Osteoblast (primary cell): ENCODE results near the gene HDAC9. TPM values are rescaled to one million over a fixed set of nuclear protein-coding genes. Genes with fewer than 3 reads are reported as not detected.
A peak's percentile ranks its signal among the peaks of the same experiment; 100 is the strongest.

Source experiments
- DNase-seq: peaks from one replicate; pipeline ENCODE4 v3.0.0; 2011; ENCODE audit warnings: low spot score, mixed read lengths; ENCODE audit not compliant: insufficient read length; ENCODE audit errors: missing footprints
- H2AFZ ChIP-seq: 2 replicates; pipeline ENCODE4 v1.6.0; 2011; ENCODE audit warnings: mild to moderate bottlenecking, low read length
- H3K27ac ChIP-seq: 2 replicates; pipeline ENCODE4 v1.5.1; 2011; ENCODE audit warnings: mild to moderate bottlenecking, low read depth, low read length, moderate library complexity
- H3K27me3 ChIP-seq: 2 replicates; pipeline ENCODE4 v1.6.0; 2012; ENCODE audit warnings: mild to moderate bottlenecking, control low read depth, inconsistent platforms, low read length, moderate library complexity; ENCODE audit not compliant: insufficient read depth
- H3K36me3 ChIP-seq: 2 replicates; pipeline ENCODE4 v1.5.1; 2011; ENCODE audit warnings: mild to moderate bottlenecking, low read length, control low read depth, moderate library complexity; ENCODE audit not compliant: insufficient read depth
- H3K4me1 ChIP-seq: 2 replicates; pipeline ENCODE4 v1.5.1; 2011; ENCODE audit warnings: mild to moderate bottlenecking, low read length, control low read depth, moderate library complexity; ENCODE audit not compliant: insufficient read depth
- H3K4me2 ChIP-seq: 2 replicates; pipeline ENCODE4 v1.6.0; 2011; ENCODE audit warnings: mild to moderate bottlenecking, low read length; ENCODE audit not compliant: insufficient read depth
- H3K4me3 ChIP-seq: fragments of 200-600 bp; sonication (generic); 3 replicates; pipeline ENCODE4 v1.5.1; 2012; ENCODE audit warnings: mild to moderate bottlenecking, low read length, inconsistent platforms; ENCODE audit not compliant: insufficient read depth
- H3K79me2 ChIP-seq: 2 replicates; pipeline ENCODE4 v1.6.0; 2012; ENCODE audit warnings: mild to moderate bottlenecking, low read length, control low read depth, inconsistent platforms; ENCODE audit not compliant: insufficient read depth
- H3K9me3 ChIP-seq: 2 replicates; pipeline ENCODE4 v1.5.1; 2011; ENCODE audit warnings: low read depth, low read length, control low read depth
- H4K20me1 ChIP-seq: 2 replicates; pipeline ENCODE4 v1.6.0; 2012; ENCODE audit warnings: mild to moderate bottlenecking, low read length, control low read depth; ENCODE audit not compliant: insufficient read depth
- CTCF ChIP-seq: IDR thresholded peaks from 2 replicates; pipeline ENCODE4 v1.5.1; 2011; ENCODE audit warnings: mild to moderate bottlenecking, low read depth, low read length, moderate library complexity; ENCODE audit errors: extremely low read depth
- total RNA-seq: library from RNA; depleted of rRNA; stranded (reverse); fragments of >200 nt; gene quantifications from 2 replicates; pipeline ENCODE4 v1.2.3, GENCODE V29; 2012

The HDAC9 gene
- total RNA-seq, 1 donor, result 21.7 TPM

GRCh38 chr7:18457832-18458231 is 37.7 kb upstream of the HDAC9 start:
- no peak for TF ChIP-seq CTCF
- Histone ChIP-seq H3K4me1 (peaks cover 11% of the 10 kb centered on the region), H2AFZ (no peak overlapping the region), H3K36me3 (no peaks in the 10 kb centered on the region), H4K20me1 (no peaks in the 10 kb centered on the region), H3K79me2 (no peaks in the 10 kb centered on the region), H3K9me3 (no peaks in the 10 kb centered on the region), H3K27ac (no peak overlapping the region), H3K4me3 (no peak overlapping the region), H3K27me3 (no peaks in the 10 kb centered on the region), H3K4me2 (no peak overlapping the region)
- no peak for DNase-seq

GRCh38 chr7:18458830-18459229 is 36.7 kb upstream of the HDAC9 start:
- no peaks in the 10 kb centered on the region for H4K20me1 ChIP-seq
- H3K9me3 ChIP-seq, result no peaks in the 10 kb centered on the region
- no peaks in the 10 kb centered on the region for H3K79me2 ChIP-seq
- no peaks in the 10 kb centered on the region for H3K36me3 ChIP-seq
- DNase-seq, result no peak
- H2AFZ ChIP-seq, result no peak overlapping the region
- H3K27ac ChIP-seq, result no peak overlapping the region
- H3K4me1 ChIP-seq, result peaks cover 11% of the 10 kb centered on the region
- no peak overlapping the region for H3K4me3 ChIP-seq
- peak overlapping the region; percentile 24 for H3K4me2 ChIP-seq
- no peak for TF ChIP-seq CTCF
- H3K27me3 ChIP-seq, result no peaks in the 10 kb centered on the region

DNA sequence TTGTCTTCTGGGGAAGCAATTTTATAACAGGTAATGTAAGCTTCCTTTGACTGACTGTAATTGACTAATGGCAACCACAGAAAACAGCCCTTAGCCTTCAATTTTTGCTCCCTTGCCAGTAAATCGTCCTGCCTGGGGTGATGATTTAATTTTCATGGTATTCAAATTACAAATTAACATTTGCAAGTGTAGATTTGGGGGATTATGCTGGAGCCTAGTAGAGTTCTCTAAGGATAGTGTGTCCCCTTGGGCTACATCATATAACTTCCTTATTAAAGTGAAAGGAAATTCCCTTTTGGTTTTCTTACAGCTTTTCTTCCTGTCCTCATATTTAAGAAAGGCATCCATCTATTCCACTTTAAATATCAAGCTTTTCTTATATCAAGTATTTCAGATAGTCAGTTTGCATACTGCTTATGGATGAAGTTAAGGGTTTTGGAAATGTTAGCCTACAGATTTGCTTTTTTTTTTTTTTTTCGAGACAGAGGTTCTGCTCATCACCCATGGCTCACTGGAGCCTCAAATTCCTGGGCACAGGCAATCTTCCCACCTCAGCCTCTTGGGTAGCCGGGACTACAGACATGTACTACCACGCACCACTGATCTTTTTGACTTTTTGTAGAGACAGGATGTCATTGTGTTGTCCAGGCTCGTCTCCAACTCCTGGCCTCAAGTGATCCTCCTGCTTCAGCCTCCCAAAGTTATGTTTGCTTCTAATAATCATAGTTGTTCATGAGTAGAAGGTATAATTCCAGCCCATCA is 35.9 kb upstream of the HDAC9 start:
- Histone ChIP-seq H2AFZ (no peak overlapping the region), H4K20me1 (no peaks in the 10 kb centered on the region), H3K4me1 (peaks cover 11% of the 10 kb centered on the region), H3K27ac (no peak overlapping the region), H3K79me2 (no peaks in the 10 kb centered on the region), H3K4me3 (no peak overlapping the region), H3K9me3 (no peaks in the 10 kb centered on the region), H3K36me3 (no peaks in the 10 kb centered on the region), H3K4me2 (peak overlapping the region; percentile 24), H3K27me3 (no peaks in the 10 kb centered on the region)
- DNase-seq, result no peak
- TF ChIP-seq CTCF, result no peak

- no peak for TF ChIP-seq CTCF
- Histone ChIP-seq H4K20me1 (no peaks in the 10 kb centered on the region), H2AFZ (no peak overlapping the region), H3K79me2 (no peaks in the 10 kb centered on the region), H3K4me3 (no peak overlapping the region), H3K9me3 (no peaks in the 10 kb centered on the region), H3K4me2 (no peak overlapping the region), H3K27ac (no peak overlapping the region), H3K27me3 (no peaks in the 10 kb centered on the region), H3K36me3 (no peaks in the 10 kb centered on the region), H3K4me1 (peaks cover 11% of the 10 kb centered on the region)
- DNase-seq, result no peak
These were observed 33.6 kb upstream of the HDAC9 start for GRCh38 chr7:18461785-18462467.
